ENCODE data around the gene GSDMA. TPM values are rescaled to one million over a fixed set of nuclear protein-coding genes. Genes with fewer than 3 reads are reported as not detected.

GSDMA gene
- total RNA-seq, 2 donors from 2014 or later, result 0.68 to 1.2 TPM

DNA sequence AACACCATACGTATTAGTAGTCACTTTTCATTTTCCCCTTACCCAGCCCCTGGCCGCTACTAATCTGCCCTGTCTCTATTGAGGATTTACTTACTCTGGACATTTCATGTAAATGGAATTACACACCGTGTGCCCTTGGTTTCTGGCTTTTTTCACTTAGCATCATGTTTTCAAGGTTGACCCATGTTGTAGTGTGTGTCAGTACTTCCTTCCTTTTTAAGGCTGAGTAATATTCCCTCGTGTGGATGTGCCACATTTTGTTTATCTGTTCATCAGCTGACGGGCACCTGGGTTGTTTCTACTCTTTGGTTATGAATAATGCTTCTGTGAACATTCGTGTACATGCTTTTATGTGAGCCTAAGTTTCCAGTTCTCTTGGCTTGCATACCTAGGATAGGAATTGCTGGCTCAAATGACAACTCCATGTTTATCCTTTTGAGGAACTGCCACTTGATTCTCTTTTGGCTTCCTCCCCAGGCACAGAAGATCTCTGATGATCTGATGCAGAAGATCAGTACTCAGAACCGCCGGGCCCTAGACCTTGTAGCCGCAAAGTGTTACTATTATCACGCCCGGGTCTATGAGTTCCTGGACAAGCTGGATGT lies 25.5 kb downstream of the GSDMA start:
- no peak overlapping the region for H3K4me3 ChIP-seq
- TF ChIP-seq, protein P1, sequence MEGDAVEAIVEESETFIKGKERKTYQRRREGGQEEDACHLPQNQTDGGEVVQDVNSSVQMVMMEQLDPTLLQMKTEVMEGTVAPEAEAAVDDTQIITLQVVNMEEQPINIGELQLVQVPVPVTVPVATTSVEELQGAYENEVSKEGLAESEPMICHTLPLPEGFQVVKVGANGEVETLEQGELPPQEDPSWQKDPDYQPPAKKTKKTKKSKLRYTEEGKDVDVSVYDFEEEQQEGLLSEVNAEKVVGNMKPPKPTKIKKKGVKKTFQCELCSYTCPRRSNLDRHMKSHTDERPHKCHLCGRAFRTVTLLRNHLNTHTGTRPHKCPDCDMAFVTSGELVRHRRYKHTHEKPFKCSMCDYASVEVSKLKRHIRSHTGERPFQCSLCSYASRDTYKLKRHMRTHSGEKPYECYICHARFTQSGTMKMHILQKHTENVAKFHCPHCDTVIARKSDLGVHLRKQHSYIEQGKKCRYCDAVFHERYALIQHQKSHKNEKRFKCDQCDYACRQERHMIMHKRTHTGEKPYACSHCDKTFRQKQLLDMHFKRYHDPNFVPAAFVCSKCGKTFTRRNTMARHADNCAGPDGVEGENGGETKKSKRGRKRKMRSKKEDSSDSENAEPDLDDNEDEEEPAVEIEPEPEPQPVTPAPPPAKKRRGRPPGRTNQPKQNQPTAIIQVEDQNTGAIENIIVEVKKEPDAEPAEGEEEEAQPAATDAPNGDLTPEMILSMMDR (IDR thresholded peaks at IDR 0.05), result no peak
- DNase-seq (ENCODE audit: low spot score) (no peak), ATAC-seq (ENCODE audit: insufficient number of reproducible peaks, low FRiP score, low read depth) (no peak)
- no peaks in the 10 kb centered on the region for H3K27me3 ChIP-seq (replicated peaks; ENCODE audit: insufficient read depth)
- H3K9me3 ChIP-seq, result no peaks in the 10 kb centered on the region
- no peak overlapping the region for H3K27ac ChIP-seq
- peaks cover 0 to 3% of the 10 kb centered on the region in 2 donors for H3K4me1 ChIP-seq (ENCODE audit: control insufficient read depth in 1 of 2, low read depth in 2 of 2)
- peaks cover 89% of the 10 kb centered on the region for H3K36me3 ChIP-seq

DNA sequence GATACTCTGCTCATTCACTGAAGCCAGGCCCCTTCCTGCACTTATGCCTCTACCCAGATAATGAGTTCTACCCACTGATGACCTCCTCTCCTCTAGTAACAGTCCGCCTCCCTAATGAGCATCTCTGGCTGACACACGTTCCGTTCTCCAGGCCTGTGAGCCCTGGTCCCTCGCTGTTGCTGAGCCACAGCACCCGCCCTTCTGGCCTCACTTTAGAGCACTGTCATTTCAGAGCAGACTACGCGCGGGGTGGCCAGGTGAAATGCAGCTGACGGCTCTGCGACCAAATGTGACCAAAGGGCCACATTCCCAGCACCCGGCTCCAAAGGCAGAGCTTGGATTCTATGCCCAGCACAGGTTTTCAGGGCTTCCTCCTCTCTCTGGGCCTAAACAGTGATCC lies 31.6 kb downstream of the GSDMA start:
- H3K9me3 ChIP-seq, result no peaks in the 10 kb centered on the region
- no peaks in the 10 kb centered on the region for H3K4me1 ChIP-seq (ENCODE audit: control insufficient read depth in 1 of 2, low read depth in 2 of 2)
- DNase-seq (ENCODE audit: low spot score), result no peak
- ATAC-seq (ENCODE audit: insufficient number of reproducible peaks, low FRiP score, low read depth), result no peak
- no peaks in the 10 kb centered on the region for H3K27me3 ChIP-seq (replicated peaks; ENCODE audit: insufficient read depth)
- H3K4me3 ChIP-seq, result no peak overlapping the region
- H3K27ac ChIP-seq, result no peak overlapping the region
- H3K36me3 ChIP-seq, result peaks cover 66% of the 10 kb centered on the region
- TF ChIP-seq, protein P1 (IDR thresholded peaks at IDR 0.05), result no peak

DNA sequence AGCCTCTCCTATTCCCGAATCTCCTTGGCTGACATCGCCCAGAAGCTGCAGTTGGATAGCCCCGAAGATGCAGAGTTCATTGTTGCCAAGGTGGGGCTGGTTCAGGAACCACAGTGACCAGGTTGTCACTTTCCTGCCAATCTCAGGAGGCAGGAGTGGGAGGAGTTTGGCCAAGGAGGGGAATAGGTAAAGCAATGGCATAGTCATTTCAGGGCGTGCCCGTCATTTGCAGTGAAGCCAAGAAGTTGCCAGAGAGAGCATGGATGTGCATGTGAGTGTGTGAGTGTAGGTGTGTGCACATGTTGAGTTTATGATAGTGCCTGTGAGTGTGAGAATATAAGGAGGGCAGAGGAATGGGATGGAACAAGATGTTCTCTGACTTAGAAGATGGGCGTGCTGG lies 32.6 kb downstream of the GSDMA start:
- Histone ChIP-seq H3K4me3 (no peak overlapping the region), H3K4me1 (ENCODE audit: control insufficient read depth in 1 of 2, low read depth in 2 of 2) (no peaks in the 10 kb centered on the region), H3K27me3 (replicated peaks; ENCODE audit: insufficient read depth) (no peaks in the 10 kb centered on the region), H3K27ac (no peak overlapping the region), H3K9me3 (no peaks in the 10 kb centered on the region), H3K36me3 (peaks cover 57% of the 10 kb centered on the region)
- no peak for DNase-seq (ENCODE audit: low spot score)
- TF ChIP-seq, protein P1 (IDR thresholded peaks at IDR 0.05), result no peak
- ATAC-seq (ENCODE audit: insufficient number of reproducible peaks, low FRiP score, low read depth), result no peak

DNA sequence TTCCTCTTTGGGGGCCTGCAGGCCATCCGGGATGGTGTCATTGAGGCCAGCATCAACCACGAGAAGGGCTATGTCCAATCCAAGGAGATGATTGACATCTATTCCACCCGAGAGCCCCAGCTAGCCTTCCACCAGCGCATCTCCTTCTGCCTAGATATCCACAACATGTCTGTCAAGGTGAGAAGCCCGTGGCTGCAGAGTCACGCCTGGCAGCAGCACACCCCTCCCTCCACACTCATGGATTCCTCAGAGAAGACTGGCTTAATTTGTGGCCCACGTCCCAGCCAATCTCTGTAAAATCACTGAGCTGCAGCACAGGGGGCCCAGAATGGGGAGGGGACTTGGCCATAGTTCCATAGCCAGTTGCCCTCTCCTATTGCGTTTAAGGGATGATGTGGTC lies 33.4 kb downstream of the GSDMA start:
- ATAC-seq (ENCODE audit: insufficient number of reproducible peaks, low FRiP score, low read depth) (no peak), DNase-seq (ENCODE audit: low spot score) (no peak)
- no peak overlapping the region for H3K27ac ChIP-seq
- TF ChIP-seq, protein P1 (IDR thresholded peaks at IDR 0.05), result no peak
- no peak overlapping the region for H3K4me3 ChIP-seq
- no peaks in the 10 kb centered on the region for H3K27me3 ChIP-seq (replicated peaks; ENCODE audit: insufficient read depth)
- H3K9me3 ChIP-seq, result no peaks in the 10 kb centered on the region
- peaks cover 50% of the 10 kb centered on the region for H3K36me3 ChIP-seq
- H3K4me1 ChIP-seq (ENCODE audit: control insufficient read depth in 1 of 2, low read depth in 2 of 2), result no peaks in the 10 kb centered on the region

DNA sequence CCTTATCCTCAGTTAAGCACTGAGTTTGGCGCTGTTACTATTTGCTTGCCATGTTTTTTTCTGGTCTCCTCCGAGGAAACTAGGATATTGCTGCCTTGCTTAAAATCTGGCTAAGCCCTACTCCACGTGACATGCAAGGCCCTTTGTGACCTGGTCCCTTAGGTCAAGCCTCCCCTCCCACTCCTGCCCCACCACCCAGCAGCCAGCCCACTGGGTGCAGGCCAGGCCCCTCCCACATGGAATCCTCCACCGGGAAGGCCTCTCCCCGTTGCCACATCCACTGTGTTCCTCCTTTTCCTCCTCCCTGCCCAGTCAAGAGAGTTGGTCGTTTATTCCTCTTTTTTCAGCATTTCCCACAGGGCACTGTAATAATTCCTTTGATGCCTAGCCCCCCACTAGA lies 34.0 kb downstream of the GSDMA start:
- H3K4me3 ChIP-seq, result no peak overlapping the region
- TF ChIP-seq, protein P1 (IDR thresholded peaks at IDR 0.05), result no peak
- H3K36me3 ChIP-seq, result peaks cover 44% of the 10 kb centered on the region
- H3K27me3 ChIP-seq (replicated peaks; ENCODE audit: insufficient read depth), result no peaks in the 10 kb centered on the region
- DNase-seq (ENCODE audit: low spot score) (no peak), ATAC-seq (ENCODE audit: insufficient number of reproducible peaks, low FRiP score, low read depth) (no peak)
- no peaks in the 10 kb centered on the region for H3K4me1 ChIP-seq (ENCODE audit: control insufficient read depth in 1 of 2, low read depth in 2 of 2)
- no peaks in the 10 kb centered on the region for H3K9me3 ChIP-seq
- no peak overlapping the region for H3K27ac ChIP-seq

All from thoracic aorta (tissue), 2 donors.